K562 (cell line): ENCODE results near the gene CMTR1.

Experiments used
- BRCA1 ChIP-seq, 2 experiments: fragments of 450-650 bp in 1 of 2; sonication (generic) in 1 of 2; formaldehyde crosslinking in 1 of 2; IDR thresholded peaks; 2 replicates each; pipeline versions ENCODE4 v1.5.0 to v1.6.1; 2017 to 2020; ENCODE audit warnings: mild to moderate bottlenecking in 1 of 2, missing genetic modification reagents in 1 of 2
- CREB1 ChIP-seq, 2 experiments: sonication (generic) in 1 of 2; formaldehyde crosslinking in 1 of 2; IDR thresholded peaks; 2 replicates each; pipeline versions ENCODE4 v1.6.1 to v1.8.0; 2012 to 2022; ENCODE audit warnings: inconsistent platforms in 1 of 2, mild to moderate bottlenecking in 1 of 2, missing genetic modification reagents in 1 of 2, moderate library complexity in 1 of 2
- HDAC6 ChIP-seq: IDR thresholded peaks from 2 replicates; pipeline ENCODE4 v1.6.1; 2012; ENCODE audit warnings: low read depth, mild to moderate bottlenecking, control low read depth, inconsistent platforms, low read length, moderate library complexity
- PHB2 ChIP-seq: fragments of 450-650 bp; IDR thresholded peaks from 2 replicates; pipeline ENCODE4 v1.6.1; 2017; ENCODE audit warnings: low read depth
- SMC3 ChIP-seq: conservative IDR thresholded peaks from 2 replicates; pipeline ENCODE4 v1.6.1; 2011; ENCODE audit warnings: low read depth, low read length, improper control_type of control experiment; ENCODE audit not compliant: insufficient read depth
- TF ChIP-seq, protein P1 (sequence below): sonication (generic); formaldehyde crosslinking; IDR thresholded peaks from 2 replicates; pipeline ENCODE4 v1.5.0; 2020; ENCODE audit warnings: missing genetic modification reagents
- TF ChIP-seq, protein P2 (sequence below), 3 experiments: IDR thresholded peaks in 2 of 3; conservative IDR thresholded peaks in 1 of 3; 2 replicates each; pipeline ENCODE4 v1.5.1; 2011 to 2012; ENCODE audit warnings: low read length in 3 of 3, mild to moderate bottlenecking in 3 of 3, control low read depth in 2 of 3, improper control_type of control experiment in 1 of 3, inconsistent platforms in 1 of 3, low read depth in 1 of 3, mixed read lengths in 1 of 3, moderate library complexity in 1 of 3; ENCODE audit not compliant: insufficient read depth in 2 of 3

DNA sequence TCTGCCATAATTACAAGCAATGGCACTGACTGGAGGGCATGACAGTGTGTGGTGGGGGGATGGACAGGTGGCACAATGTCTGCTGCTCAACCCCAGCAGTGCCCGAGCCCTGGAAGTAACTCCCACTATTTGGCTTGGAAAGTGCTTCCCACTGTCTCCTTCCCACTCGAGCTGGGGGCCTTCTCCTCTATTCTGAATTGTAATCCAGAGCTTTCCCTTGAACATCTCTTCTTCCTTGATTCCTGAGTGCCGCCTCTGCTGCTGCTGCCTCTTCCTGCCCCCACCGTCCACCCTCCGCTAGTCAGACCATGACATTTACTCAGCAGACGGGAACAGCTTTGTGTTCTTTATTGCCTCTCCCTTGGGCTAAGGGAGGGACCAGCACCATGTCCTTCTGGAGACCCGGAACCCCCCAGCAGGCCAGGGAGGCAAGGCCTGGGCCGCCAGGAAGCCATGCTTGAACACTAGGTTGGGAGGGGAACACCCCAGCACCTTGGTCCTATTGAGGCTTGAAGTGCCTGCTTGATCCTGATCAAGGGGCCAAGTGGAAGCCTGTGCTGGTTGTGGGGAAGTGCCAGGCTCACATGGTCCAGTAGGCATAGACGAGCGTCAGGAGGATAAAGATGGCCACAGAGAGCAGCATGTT, 49.7 kb downstream of the CMTR1 start:
- TF ChIP-seq HDAC6, result no peak
- TF ChIP-seq, protein P1, sequence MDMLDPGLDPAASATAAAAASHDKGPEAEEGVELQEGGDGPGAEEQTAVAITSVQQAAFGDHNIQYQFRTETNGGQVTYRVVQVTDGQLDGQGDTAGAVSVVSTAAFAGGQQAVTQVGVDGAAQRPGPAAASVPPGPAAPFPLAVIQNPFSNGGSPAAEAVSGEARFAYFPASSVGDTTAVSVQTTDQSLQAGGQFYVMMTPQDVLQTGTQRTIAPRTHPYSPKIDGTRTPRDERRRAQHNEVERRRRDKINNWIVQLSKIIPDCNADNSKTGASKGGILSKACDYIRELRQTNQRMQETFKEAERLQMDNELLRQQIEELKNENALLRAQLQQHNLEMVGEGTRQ (CRISPR knock-in tag), result no peak
- TF ChIP-seq, protein P2, sequence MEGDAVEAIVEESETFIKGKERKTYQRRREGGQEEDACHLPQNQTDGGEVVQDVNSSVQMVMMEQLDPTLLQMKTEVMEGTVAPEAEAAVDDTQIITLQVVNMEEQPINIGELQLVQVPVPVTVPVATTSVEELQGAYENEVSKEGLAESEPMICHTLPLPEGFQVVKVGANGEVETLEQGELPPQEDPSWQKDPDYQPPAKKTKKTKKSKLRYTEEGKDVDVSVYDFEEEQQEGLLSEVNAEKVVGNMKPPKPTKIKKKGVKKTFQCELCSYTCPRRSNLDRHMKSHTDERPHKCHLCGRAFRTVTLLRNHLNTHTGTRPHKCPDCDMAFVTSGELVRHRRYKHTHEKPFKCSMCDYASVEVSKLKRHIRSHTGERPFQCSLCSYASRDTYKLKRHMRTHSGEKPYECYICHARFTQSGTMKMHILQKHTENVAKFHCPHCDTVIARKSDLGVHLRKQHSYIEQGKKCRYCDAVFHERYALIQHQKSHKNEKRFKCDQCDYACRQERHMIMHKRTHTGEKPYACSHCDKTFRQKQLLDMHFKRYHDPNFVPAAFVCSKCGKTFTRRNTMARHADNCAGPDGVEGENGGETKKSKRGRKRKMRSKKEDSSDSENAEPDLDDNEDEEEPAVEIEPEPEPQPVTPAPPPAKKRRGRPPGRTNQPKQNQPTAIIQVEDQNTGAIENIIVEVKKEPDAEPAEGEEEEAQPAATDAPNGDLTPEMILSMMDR (IDR thresholded peaks at IDR 0.05 in 2 of 3, conservative IDR thresholded peaks at IDR 0.05 in 1 of 3; ENCODE audit: insufficient read depth in 2 of 3, low read depth in 1 of 3, low read length in 3 of 3), result no peak
- no peak for TF ChIP-seq SMC3
- no peak for TF ChIP-seq BRCA1 (IDR thresholded peaks at IDR 0.05)
- TF ChIP-seq BRCA1 (CRISPR knock-in tag; IDR thresholded peaks at IDR 0.05), result no peak
- TF ChIP-seq CREB1 (IDR thresholded peaks at IDR 0.05), result no peak
- no peak for TF ChIP-seq CREB1 (CRISPR knock-in tag; IDR thresholded peaks at IDR 0.05)
- no peak for TF ChIP-seq PHB2
